GM23338 (cell line): Measurements from ENCODE around the gene NAT8L. TPM values are rescaled to one million over a fixed set of nuclear protein-coding genes. Genes with fewer than 3 reads are reported as not detected.

Experiments
- ATAC-seq: fragments of 200-7000 bp; cut with Tn5 transposase; 3 replicates; pipeline ENCODE4 v1.9.1; 2020
- DNase-seq: peaks from one replicate; pipeline ENCODE4 v3.0.0-alpha.2; 2015; ENCODE audit warnings: low spot score
- H2AFZ ChIP-seq: fragments of 200-600 bp; sonication (generic); 2 replicates; pipeline ENCODE4 v1.8.0; 2016; ENCODE audit warnings: antibody characterized with exemption, mild to moderate bottlenecking, moderate library complexity
- H3F3A ChIP-seq: fragments of 200-600 bp; sonication (generic); replicated peaks from 2 replicates; pipeline ENCODE4 v1.8.0; 2017; ENCODE audit warnings: antibody characterized with exemption, mixed run types, low read depth
- H3K27ac ChIP-seq: fragments of 200-600 bp; sonication (generic); 2 replicates; pipeline ENCODE4 v1.6.1; 2016; ENCODE audit warnings: low read depth
- H3K27me3 ChIP-seq: fragments of 200-600 bp; sonication (generic); 2 replicates; pipeline ENCODE4 v1.8.0; 2016; ENCODE audit warnings: mild to moderate bottlenecking, mixed run types, moderate library complexity; ENCODE audit not compliant: insufficient read depth
- H3K36me3 ChIP-seq: fragments of 200-600 bp; sonication (generic); 2 replicates; pipeline ENCODE4 v1.8.0; 2016; ENCODE audit warnings: mild to moderate bottlenecking; ENCODE audit not compliant: insufficient read depth
- H3K4me1 ChIP-seq: fragments of 200-600 bp; sonication (generic); 2 replicates; pipeline ENCODE4 v1.8.0; 2016; ENCODE audit warnings: mild to moderate bottlenecking, moderate library complexity; ENCODE audit not compliant: insufficient read depth
- H3K4me2 ChIP-seq: fragments of 200-600 bp; sonication (generic); 2 replicates; pipeline ENCODE4 v1.7.1; 2017; ENCODE audit warnings: mixed run types
- H3K4me3 ChIP-seq: fragments of 200-600 bp; sonication (generic); 2 replicates; pipeline ENCODE4 v1.6.1; 2016; ENCODE audit warnings: mixed run types
- H3K79me2 ChIP-seq: fragments of 200-600 bp; sonication (generic); replicated peaks from 2 replicates; pipeline ENCODE4 v1.8.0; 2017; ENCODE audit warnings: mild to moderate bottlenecking; ENCODE audit not compliant: insufficient read depth
- H3K9me2 ChIP-seq: fragments of 200-600 bp; sonication (generic); 2 replicates; pipeline ENCODE4 v1.8.0; 2017; ENCODE audit not compliant: insufficient read depth
- H4K20me1 ChIP-seq: fragments of 200-600 bp; sonication (generic); replicated peaks from 2 replicates; pipeline ENCODE4 v1.8.0; 2017; ENCODE audit warnings: mild to moderate bottlenecking; ENCODE audit not compliant: insufficient read depth
- H3K27ac Mint-ChIP-seq: 2 replicates; pipeline ENCODE4 v1.8.0; 2020; ENCODE audit warnings: inconsistent platforms, mild to moderate bottlenecking, moderate library complexity, mixed read lengths
- H3K27me3 Mint-ChIP-seq: 3 replicates; pipeline ENCODE4 v1.8.0; 2022; ENCODE audit warnings: low read depth, mild to moderate bottlenecking, moderate library complexity, mixed read lengths, inconsistent platforms; ENCODE audit not compliant: insufficient read depth, poor library complexity
- H3K36me3 Mint-ChIP-seq: 3 replicates; pipeline ENCODE4 v1.8.0; 2021; ENCODE audit warnings: low read depth, mild to moderate bottlenecking, inconsistent platforms, moderate library complexity, mixed read lengths
- H3K4me1 Mint-ChIP-seq: 3 replicates; pipeline ENCODE4 v1.8.0; 2020; ENCODE audit warnings: mild to moderate bottlenecking, inconsistent platforms, mixed read lengths
- H3K4me3 Mint-ChIP-seq: 3 replicates; pipeline ENCODE4 v1.8.0; 2021; ENCODE audit warnings: moderate library complexity, mild to moderate bottlenecking, inconsistent platforms, mixed read lengths
- H3K9me3 Mint-ChIP-seq: 3 replicates; pipeline ENCODE4 v1.8.0; 2020; ENCODE audit warnings: moderate library complexity, mild to moderate bottlenecking, inconsistent platforms, mixed read lengths
- CREB1 ChIP-seq: fragments of 250-450 bp; sonication (Bioruptor Pico); IDR thresholded peaks from 2 replicates; pipeline ENCODE4 v1.5.0; 2020; ENCODE audit warnings: low read depth, mild to moderate bottlenecking, moderate library complexity
- EZH2 ChIP-seq: fragments of 200-600 bp; sonication (generic); IDR thresholded peaks from one replicate; pipeline ENCODE4 v1.8.0; 2017; ENCODE audit warnings: antibody characterized with exemption, mild to moderate bottlenecking, low read depth; ENCODE audit not compliant: unreplicated experiment
- EZH2phosphoT487 ChIP-seq: fragments of 200-600 bp; sonication (generic); IDR thresholded peaks from one replicate; pipeline ENCODE4 v1.8.1; 2018; ENCODE audit warnings: antibody characterized with exemption; ENCODE audit not compliant: unreplicated experiment
- JUNB ChIP-seq: IDR thresholded peaks from one replicate; pipeline ENCODE4 v1.6.1; 2016; ENCODE audit warnings: antibody characterized with exemption; ENCODE audit not compliant: unreplicated experiment
- NANOG ChIP-seq: IDR thresholded peaks from 2 replicates; pipeline ENCODE4 v1.6.1; 2016; ENCODE audit warnings: antibody characterized with exemption, borderline replicate concordance
- POLR2AphosphoS5 ChIP-seq: IDR thresholded peaks from 2 replicates; pipeline ENCODE4 v1.6.1; 2016; ENCODE audit warnings: antibody characterized with exemption, low read depth
- STAT1 ChIP-seq: IDR thresholded peaks from one replicate; pipeline ENCODE4 v1.6.1; 2016; ENCODE audit warnings: antibody characterized with exemption; ENCODE audit not compliant: unreplicated experiment
- ZNF114 ChIP-seq: fragments of 250-450 bp; sonication (Bioruptor Pico); IDR thresholded peaks from 2 replicates; pipeline ENCODE4 v1.5.0; 2020; ENCODE audit warnings: mild to moderate bottlenecking, moderate library complexity
- ZNF331 ChIP-seq: fragments of 250-450 bp; sonication (Bioruptor Pico); IDR thresholded peaks from 2 replicates; pipeline ENCODE4 v1.5.0; 2020; ENCODE audit warnings: low read depth, mild to moderate bottlenecking, moderate library complexity
- ZNF462 ChIP-seq: fragments of 250-450 bp; sonication (Bioruptor Pico); IDR thresholded peaks from 2 replicates; pipeline ENCODE4 v1.5.0; 2020; ENCODE audit warnings: mild to moderate bottlenecking, moderate library complexity
- polyA plus RNA-seq: library from polyadenylated mRNA; unstranded; fragments of >200 nt; fragmentation: Nextera tagmentation; extraction: Ambion mirVana; gene quantifications from 2 replicates; pipeline ENCODE4 v1.2.1, GENCODE V29; 2016
- total RNA-seq: library from RNA; depleted of rRNA; stranded (reverse); fragments of >200 nt; shearing (Covaris generic); gene quantifications from 2 replicates; pipeline ENCODE4 v1.2.3, GENCODE V29; 2014
- TF ChIP-seq, protein P1 (sequence below), 2 experiments: fragments of 200-600 bp in 1 of 2; sonication (generic) in 1 of 2; conservative IDR thresholded peaks; 2 replicates each; pipeline versions ENCODE4 v1.5.1 to v1.6.1; 2016 to 2017; ENCODE audit warnings: antibody characterized with exemption in 2 of 2, low read depth in 2 of 2, mild to moderate bottlenecking in 2 of 2, moderate library complexity in 1 of 2
- TF ChIP-seq, protein P2 (sequence below): IDR thresholded peaks from 2 replicates; pipeline ENCODE4 v1.6.1; 2016; ENCODE audit warnings: antibody characterized with exemption
- TF ChIP-seq, protein P3 (sequence below): IDR thresholded peaks from one replicate; pipeline ENCODE4 v1.6.1; 2018; ENCODE audit warnings: antibody characterized with exemption; ENCODE audit not compliant: unreplicated experiment

The NAT8L gene
- total and polyA plus RNA-seq, 2 experiments from 2014 or later, result 1.6 to 9.7 TPM

DNA sequence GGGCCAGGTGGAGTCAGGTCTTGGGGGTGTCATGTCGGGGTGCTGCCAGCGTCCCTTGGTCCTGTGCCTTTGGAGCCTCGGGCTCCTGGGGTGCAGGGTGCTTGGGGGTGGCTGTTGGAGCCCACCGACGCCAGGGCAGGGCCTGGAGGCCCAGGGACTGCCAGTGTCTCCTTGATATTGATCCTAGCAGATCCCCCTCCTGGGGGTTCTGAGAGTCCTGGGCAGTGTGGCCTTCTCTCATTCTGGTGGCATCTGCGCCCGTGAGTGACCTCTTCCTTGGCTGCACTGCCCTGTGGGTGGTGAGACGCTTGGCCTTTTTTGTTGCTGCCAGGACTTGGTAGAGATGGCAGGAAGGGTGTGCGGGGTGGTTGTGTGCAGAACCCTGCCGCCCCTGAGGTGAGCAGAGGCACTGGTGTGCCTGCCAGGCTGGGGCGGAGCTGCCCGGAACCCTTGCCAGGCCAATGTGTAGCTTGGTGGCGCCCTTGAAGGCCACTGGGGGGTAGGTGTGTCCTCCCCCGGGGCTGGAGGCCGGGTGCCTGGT is 7.0 kb downstream of the NAT8L start:
- Histone ChIP-seq H3K36me3 (no peaks in the 10 kb centered on the region), H3K4me3 (no peak overlapping the region), H3K79me2 (no peaks in the 10 kb centered on the region), H3K27ac (no peak overlapping the region), H3K4me2 (no peak overlapping the region), H3K9me2 (no peaks in the 10 kb centered on the region), H3F3A (peaks cover 6% of the 10 kb centered on the region; the same call in 1 of the 2 replicates), H4K20me1 (no peaks in the 10 kb centered on the region), H3K4me1 (no peaks in the 10 kb centered on the region; the same call in 1 of the 2 replicates), H2AFZ (no peak overlapping the region), H3K27me3 (peaks cover 14% of the 10 kb centered on the region)
- Mint-ChIP-seq H3K36me3 (peaks cover 3% of the 10 kb centered on the region; the same call in 1 of the 3 replicates), H3K27me3 (peaks cover 21% of the 10 kb centered on the region), H3K9me3 (no peaks in the 10 kb centered on the region), H3K4me1 (peaks cover 10% of the 10 kb centered on the region), H3K27ac (no peak overlapping the region), H3K4me3 (no peak overlapping the region)
- no peak for TF ChIP-seq ZNF462 (CRISPR knock-in tag)
- TF ChIP-seq EZH2phosphoT487, result no peak
- TF ChIP-seq JUNB, result no peak
- TF ChIP-seq, protein P1, sequence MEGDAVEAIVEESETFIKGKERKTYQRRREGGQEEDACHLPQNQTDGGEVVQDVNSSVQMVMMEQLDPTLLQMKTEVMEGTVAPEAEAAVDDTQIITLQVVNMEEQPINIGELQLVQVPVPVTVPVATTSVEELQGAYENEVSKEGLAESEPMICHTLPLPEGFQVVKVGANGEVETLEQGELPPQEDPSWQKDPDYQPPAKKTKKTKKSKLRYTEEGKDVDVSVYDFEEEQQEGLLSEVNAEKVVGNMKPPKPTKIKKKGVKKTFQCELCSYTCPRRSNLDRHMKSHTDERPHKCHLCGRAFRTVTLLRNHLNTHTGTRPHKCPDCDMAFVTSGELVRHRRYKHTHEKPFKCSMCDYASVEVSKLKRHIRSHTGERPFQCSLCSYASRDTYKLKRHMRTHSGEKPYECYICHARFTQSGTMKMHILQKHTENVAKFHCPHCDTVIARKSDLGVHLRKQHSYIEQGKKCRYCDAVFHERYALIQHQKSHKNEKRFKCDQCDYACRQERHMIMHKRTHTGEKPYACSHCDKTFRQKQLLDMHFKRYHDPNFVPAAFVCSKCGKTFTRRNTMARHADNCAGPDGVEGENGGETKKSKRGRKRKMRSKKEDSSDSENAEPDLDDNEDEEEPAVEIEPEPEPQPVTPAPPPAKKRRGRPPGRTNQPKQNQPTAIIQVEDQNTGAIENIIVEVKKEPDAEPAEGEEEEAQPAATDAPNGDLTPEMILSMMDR (conservative IDR thresholded peaks at IDR 0.05; ENCODE audit: low read depth in 2 of 2), result no peak
- TF ChIP-seq NANOG, result no peak
- TF ChIP-seq EZH2, result no peak
- TF ChIP-seq STAT1, result no peak
- no peak for TF ChIP-seq ZNF114 (CRISPR knock-in tag)
- TF ChIP-seq CREB1 (CRISPR knock-in tag), result no peak
- TF ChIP-seq ZNF331 (CRISPR knock-in tag), result no peak
- no peak for TF ChIP-seq POLR2AphosphoS5
- TF ChIP-seq, protein P2, sequence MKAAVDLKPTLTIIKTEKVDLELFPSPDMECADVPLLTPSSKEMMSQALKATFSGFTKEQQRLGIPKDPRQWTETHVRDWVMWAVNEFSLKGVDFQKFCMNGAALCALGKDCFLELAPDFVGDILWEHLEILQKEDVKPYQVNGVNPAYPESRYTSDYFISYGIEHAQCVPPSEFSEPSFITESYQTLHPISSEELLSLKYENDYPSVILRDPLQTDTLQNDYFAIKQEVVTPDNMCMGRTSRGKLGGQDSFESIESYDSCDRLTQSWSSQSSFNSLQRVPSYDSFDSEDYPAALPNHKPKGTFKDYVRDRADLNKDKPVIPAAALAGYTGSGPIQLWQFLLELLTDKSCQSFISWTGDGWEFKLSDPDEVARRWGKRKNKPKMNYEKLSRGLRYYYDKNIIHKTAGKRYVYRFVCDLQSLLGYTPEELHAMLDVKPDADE, result no peak
- TF ChIP-seq, protein P3, sequence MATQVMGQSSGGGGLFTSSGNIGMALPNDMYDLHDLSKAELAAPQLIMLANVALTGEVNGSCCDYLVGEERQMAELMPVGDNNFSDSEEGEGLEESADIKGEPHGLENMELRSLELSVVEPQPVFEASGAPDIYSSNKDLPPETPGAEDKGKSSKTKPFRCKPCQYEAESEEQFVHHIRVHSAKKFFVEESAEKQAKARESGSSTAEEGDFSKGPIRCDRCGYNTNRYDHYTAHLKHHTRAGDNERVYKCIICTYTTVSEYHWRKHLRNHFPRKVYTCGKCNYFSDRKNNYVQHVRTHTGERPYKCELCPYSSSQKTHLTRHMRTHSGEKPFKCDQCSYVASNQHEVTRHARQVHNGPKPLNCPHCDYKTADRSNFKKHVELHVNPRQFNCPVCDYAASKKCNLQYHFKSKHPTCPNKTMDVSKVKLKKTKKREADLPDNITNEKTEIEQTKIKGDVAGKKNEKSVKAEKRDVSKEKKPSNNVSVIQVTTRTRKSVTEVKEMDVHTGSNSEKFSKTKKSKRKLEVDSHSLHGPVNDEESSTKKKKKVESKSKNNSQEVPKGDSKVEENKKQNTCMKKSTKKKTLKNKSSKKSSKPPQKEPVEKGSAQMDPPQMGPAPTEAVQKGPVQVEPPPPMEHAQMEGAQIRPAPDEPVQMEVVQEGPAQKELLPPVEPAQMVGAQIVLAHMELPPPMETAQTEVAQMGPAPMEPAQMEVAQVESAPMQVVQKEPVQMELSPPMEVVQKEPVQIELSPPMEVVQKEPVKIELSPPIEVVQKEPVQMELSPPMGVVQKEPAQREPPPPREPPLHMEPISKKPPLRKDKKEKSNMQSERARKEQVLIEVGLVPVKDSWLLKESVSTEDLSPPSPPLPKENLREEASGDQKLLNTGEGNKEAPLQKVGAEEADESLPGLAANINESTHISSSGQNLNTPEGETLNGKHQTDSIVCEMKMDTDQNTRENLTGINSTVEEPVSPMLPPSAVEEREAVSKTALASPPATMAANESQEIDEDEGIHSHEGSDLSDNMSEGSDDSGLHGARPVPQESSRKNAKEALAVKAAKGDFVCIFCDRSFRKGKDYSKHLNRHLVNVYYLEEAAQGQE, result no peak
- no peak for DNase-seq
- no peak for ATAC-seq
